Measurements from ENCODE around the gene SLC22A1. TPM values are rescaled to one million over a fixed set of nuclear protein-coding genes. Genes with fewer than 3 reads are reported as not detected.
"Not testable (repeated sequence)": the region's sequence is repeated elsewhere in the genome, so short reads cannot be mapped to it uniquely, and the experiment has no call there.

SLC22A1 gene
- polyA plus RNA-seq, 1 of the 3 experiments (the other 2 are of a cell fraction): 0.20 TPM

DNA sequence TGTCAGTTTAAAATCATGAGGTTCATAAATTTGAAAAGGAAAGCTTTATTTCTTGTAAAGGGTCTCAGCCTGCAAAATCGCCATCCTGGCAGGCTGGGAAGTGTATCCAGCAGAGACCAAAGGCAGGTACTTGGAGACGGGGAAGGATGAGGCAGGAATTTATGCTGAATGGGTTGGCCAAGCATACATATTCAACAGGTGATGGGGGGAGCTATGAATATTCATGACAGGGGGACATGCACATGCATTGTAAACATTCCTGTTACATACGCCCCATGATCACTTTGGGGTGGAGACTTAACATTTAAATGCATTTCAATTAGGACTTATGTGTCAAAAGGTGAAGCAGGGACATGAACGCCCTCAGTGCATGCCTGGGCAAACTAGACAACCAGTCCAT, 9.8 kb upstream of the SLC22A1 start:
- ChIA-PET CTCF (interaction anchor here (0.8 to 1.1 kb wide), 3 partner anchors 24 to 248 kb away, joined by 3 to 4 read pairs (median 3); no protein-coding TSS in a partner anchor), POLR2A (no interaction called here)
- DNase-seq: no peak
- TF ChIP-seq TEAD4 (IDR thresholded peaks at IDR 0.05; ENCODE audit: borderline replicate concordance, insufficient read depth): no peak
- no peak for TF ChIP-seq JUND (IDR thresholded peaks at IDR 0.05)
- TF ChIP-seq, protein P1, sequence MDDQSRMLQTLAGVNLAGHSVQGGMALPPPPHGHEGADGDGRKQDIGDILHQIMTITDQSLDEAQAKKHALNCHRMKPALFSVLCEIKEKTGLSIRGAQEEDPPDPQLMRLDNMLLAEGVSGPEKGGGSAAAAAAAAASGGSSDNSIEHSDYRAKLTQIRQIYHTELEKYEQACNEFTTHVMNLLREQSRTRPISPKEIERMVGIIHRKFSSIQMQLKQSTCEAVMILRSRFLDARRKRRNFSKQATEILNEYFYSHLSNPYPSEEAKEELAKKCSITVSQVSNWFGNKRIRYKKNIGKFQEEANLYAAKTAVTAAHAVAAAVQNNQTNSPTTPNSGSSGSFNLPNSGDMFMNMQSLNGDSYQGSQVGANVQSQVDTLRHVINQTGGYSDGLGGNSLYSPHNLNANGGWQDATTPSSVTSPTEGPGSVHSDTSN (IDR thresholded peaks at IDR 0.05): no peak
- no peak for TF ChIP-seq FOSL2 (IDR thresholded peaks at IDR 0.05; ENCODE audit: borderline replicate concordance, low read depth)
- H4K20me1 ChIP-seq (ENCODE audit: insufficient read depth): no peaks in the 10 kb centered on the region
- H3K9me3 ChIP-seq: no peaks in the 10 kb centered on the region
- no peaks in the 10 kb centered on the region for H3K27me3 ChIP-seq (ENCODE audit: insufficient read depth)
- no peak overlapping the region for H3K27ac ChIP-seq (ENCODE audit: low read depth in 2 of 2, low read length in 1 of 2)
- H3K79me2 ChIP-seq (ENCODE audit: insufficient read depth): no peaks in the 10 kb centered on the region
- H3K9me2 ChIP-seq: no peaks in the 10 kb centered on the region
- H3K4me1 ChIP-seq (ENCODE audit: control insufficient read depth in 1 of 2, insufficient read depth in 2 of 2, low read depth in 1 of 2, low read length in 1 of 2): peaks cover 0 to 4% of the 10 kb centered on the region in 2 experiments; a peak in 1 of 4 replicates
- H3K4me2 ChIP-seq: no peak overlapping the region
- H3F3A ChIP-seq (replicated peaks; ENCODE audit: insufficient read depth): no peaks in the 10 kb centered on the region
- H3K9ac ChIP-seq: no peak overlapping the region
- WGBS (ENCODE audit: low lambda C conversion rate): 81% methylated on average over 4 of the region's 4 CpGs
- H3K4me3 ChIP-seq (ENCODE audit: low read depth in 2 of 2, low read length in 1 of 2): no peak overlapping the region
- peaks cover 14% of the 10 kb centered on the region in 2 experiments for H3K36me3 ChIP-seq (replicated peaks in 1 of 2; ENCODE audit: control insufficient read depth in 1 of 2, insufficient read depth in 2 of 2, low read length in 1 of 2)
- H2AFZ ChIP-seq (ENCODE audit: low read depth): no peak overlapping the region

DNA sequence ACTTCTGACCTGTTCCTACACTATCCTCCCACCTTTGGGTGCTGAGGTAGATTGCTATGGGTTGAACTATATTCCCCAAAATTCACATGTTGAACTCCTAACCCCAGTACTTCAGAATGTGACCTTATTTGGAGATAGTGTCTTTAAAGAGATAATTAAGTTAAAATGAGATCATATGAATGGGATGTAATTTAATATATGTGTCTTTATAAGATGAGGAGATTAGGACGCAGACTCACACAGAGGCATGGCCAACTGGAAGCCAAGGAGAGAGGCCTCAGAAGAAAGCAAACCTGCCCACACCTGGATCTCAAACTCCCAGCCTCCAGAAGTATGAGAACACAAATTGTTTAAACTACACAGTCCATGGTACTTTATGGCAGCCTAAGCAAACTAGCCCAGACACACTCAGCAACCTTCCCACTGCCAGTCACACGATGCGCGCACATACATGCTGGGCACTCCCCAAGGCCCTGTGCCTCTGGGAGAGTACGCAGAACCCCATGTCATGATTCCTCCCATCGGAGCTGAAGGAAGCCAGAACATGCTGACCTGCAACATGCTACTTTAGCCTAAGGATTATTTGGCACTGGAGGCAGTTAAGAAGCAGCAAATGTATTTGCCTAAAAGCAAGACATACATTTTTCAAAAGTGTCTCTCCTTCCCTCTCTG, 8.9 kb upstream of the SLC22A1 start:
- Histone ChIP-seq H3K4me2 (no peak overlapping the region), H3K27ac (ENCODE audit: low read depth in 2 of 2, low read length in 1 of 2) (no peak overlapping the region), H3K4me3 (ENCODE audit: low read depth in 2 of 2, low read length in 1 of 2) (no peak overlapping the region), H3K4me1 (ENCODE audit: control insufficient read depth in 1 of 2, insufficient read depth in 2 of 2, low read depth in 1 of 2, low read length in 1 of 2) (peaks cover 0 to 4% of the 10 kb centered on the region in 2 experiments; a peak in 1 of 4 replicates), H3F3A (replicated peaks; ENCODE audit: insufficient read depth) (no peaks in the 10 kb centered on the region), H4K20me1 (ENCODE audit: insufficient read depth) (no peaks in the 10 kb centered on the region), H3K36me3 (replicated peaks in 1 of 2; ENCODE audit: control insufficient read depth in 1 of 2, insufficient read depth in 2 of 2, low read length in 1 of 2) (peaks cover 6 to 7% of the 10 kb centered on the region in 2 experiments), H2AFZ (ENCODE audit: low read depth) (no peak overlapping the region), H3K9me2 (no peaks in the 10 kb centered on the region), H3K9me3 (no peaks in the 10 kb centered on the region), H3K79me2 (ENCODE audit: insufficient read depth) (no peaks in the 10 kb centered on the region), H3K27me3 (ENCODE audit: insufficient read depth) (no peaks in the 10 kb centered on the region), H3K9ac (no peak overlapping the region)
- DNase-seq: no peak
- TF ChIP-seq, protein P2, sequence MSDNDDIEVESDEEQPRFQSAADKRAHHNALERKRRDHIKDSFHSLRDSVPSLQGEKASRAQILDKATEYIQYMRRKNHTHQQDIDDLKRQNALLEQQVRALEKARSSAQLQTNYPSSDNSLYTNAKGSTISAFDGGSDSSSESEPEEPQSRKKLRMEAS (IDR thresholded peaks at IDR 0.05; ENCODE audit: low read depth): no peak
- TF ChIP-seq FOXM1 (IDR thresholded peaks at IDR 0.05; ENCODE audit: low read depth) (no peak), CHD2 (IDR thresholded peaks at IDR 0.05; ENCODE audit: low read length, partially characterized antibody) (no peak), SMC3 (IDR thresholded peaks at IDR 0.05; ENCODE audit: low read depth, low read length) (no peak), TEAD4 (IDR thresholded peaks at IDR 0.05; ENCODE audit: borderline replicate concordance, insufficient read depth) (no peak), TAF1 (IDR thresholded peaks at IDR 0.05; ENCODE audit: borderline replicate concordance, low read depth, low read length) (no peak), YY1 (IDR thresholded peaks at IDR 0.05; ENCODE audit: low read depth) (no peak), FOXJ3 (CRISPR knock-in tag; IDR thresholded peaks at IDR 0.05) (no peak), EP300 (IDR thresholded peaks at IDR 0.05; ENCODE audit: borderline replicate concordance in 1 of 2, low read depth in 1 of 2, low read length in 1 of 2) (no peak), RCOR1 (IDR thresholded peaks at IDR 0.05; ENCODE audit: low read length) (no peak), NRF1 (IDR thresholded peaks at IDR 0.05; ENCODE audit: low read depth, low read length) (no peak)
- TF ChIP-seq, protein P3, sequence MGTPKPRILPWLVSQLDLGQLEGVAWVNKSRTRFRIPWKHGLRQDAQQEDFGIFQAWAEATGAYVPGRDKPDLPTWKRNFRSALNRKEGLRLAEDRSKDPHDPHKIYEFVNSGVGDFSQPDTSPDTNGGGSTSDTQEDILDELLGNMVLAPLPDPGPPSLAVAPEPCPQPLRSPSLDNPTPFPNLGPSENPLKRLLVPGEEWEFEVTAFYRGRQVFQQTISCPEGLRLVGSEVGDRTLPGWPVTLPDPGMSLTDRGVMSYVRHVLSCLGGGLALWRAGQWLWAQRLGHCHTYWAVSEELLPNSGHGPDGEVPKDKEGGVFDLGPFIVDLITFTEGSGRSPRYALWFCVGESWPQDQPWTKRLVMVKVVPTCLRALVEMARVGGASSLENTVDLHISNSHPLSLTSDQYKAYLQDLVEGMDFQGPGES (IDR thresholded peaks at IDR 0.05; ENCODE audit: low read depth, low read length): no peak
- CTCF ChIA-PET: interaction anchor here (1.1 kb wide), 1 partner anchor 26 kb away, joined by 3 read pairs; no protein-coding TSS in a partner anchor
- WGBS (ENCODE audit: low lambda C conversion rate): 64% methylated on average over 3 of the region's 6 CpGs
- POLR2A ChIA-PET: no interaction called here

DNA sequence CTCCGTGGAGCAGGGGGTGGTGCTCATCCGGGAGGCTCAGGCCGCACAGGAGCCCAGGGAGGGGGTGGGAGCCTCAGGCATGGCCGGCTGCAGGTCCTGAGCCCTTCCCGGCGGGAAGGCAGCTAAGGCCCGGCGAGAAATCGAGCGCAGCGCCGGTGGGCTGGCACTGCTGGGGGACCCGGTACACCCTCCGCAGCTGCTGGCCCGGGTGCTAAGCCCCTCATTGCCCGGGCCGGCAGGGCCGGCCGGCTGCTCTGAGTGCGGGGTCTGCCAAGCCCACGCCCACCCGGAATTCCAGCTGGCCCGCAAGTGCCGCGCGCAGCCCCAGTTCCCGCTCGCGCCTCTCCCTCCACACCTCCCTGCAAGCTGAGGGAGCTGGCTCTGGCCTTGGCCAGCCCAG, 7.1 kb upstream of the SLC22A1 start:
- CTCF ChIA-PET; H3K79me2 ChIP-seq (ENCODE audit: insufficient read depth); POLR2A ChIA-PET; H3K4me1 ChIP-seq (ENCODE audit: control insufficient read depth in 1 of 2, insufficient read depth in 2 of 2, low read depth in 1 of 2, low read length in 1 of 2); H3K9me2 ChIP-seq; H2AFZ ChIP-seq (ENCODE audit: low read depth); H3F3A ChIP-seq (replicated peaks; ENCODE audit: insufficient read depth); H3K4me3 ChIP-seq (ENCODE audit: low read depth in 2 of 2, low read length in 1 of 2); DNase-seq; H3K36me3 ChIP-seq (replicated peaks in 1 of 2; ENCODE audit: control insufficient read depth in 1 of 2, insufficient read depth in 2 of 2, low read length in 1 of 2); H3K9me3 ChIP-seq; H3K4me2 ChIP-seq; H3K27ac ChIP-seq (ENCODE audit: low read depth in 2 of 2, low read length in 1 of 2); H3K9ac ChIP-seq; H4K20me1 ChIP-seq (ENCODE audit: insufficient read depth); H3K27me3 ChIP-seq (ENCODE audit: insufficient read depth): not testable (repeated sequence)
- WGBS (ENCODE audit: low lambda C conversion rate): 93% methylated on average over 3 of the region's 29 CpGs
